ENCODE measurements around the gene MYCBP2.

DNA sequence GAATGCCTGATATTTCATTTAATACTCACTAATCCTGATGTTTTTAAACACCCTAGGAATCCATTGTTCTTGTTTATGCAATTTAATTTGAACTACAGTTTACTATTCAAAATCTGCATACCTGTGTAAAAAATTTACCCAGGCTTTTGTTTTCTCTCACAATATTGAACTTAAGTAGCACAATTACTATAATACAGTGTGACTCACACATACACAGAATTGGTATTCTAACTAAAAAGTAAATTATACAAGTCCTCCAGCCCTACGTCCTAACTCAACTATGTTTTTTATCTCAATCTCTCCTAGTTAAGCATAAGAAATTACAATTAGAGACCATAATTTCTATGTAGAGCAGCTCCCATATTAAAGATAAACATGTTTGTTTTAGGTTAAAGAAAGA, 41.8 kb downstream of the MYCBP2 start:
- TF ChIP-seq, protein P1, sequence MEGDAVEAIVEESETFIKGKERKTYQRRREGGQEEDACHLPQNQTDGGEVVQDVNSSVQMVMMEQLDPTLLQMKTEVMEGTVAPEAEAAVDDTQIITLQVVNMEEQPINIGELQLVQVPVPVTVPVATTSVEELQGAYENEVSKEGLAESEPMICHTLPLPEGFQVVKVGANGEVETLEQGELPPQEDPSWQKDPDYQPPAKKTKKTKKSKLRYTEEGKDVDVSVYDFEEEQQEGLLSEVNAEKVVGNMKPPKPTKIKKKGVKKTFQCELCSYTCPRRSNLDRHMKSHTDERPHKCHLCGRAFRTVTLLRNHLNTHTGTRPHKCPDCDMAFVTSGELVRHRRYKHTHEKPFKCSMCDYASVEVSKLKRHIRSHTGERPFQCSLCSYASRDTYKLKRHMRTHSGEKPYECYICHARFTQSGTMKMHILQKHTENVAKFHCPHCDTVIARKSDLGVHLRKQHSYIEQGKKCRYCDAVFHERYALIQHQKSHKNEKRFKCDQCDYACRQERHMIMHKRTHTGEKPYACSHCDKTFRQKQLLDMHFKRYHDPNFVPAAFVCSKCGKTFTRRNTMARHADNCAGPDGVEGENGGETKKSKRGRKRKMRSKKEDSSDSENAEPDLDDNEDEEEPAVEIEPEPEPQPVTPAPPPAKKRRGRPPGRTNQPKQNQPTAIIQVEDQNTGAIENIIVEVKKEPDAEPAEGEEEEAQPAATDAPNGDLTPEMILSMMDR (IDR thresholded peaks at IDR 0.05): no peak
- TF ChIP-seq POLR2A (IDR thresholded peaks at IDR 0.05) (no peak), POLR2AphosphoS5 (IDR thresholded peaks at IDR 0.05) (no peak)
